Measurements from ENCODE around the gene ARHGAP33. TPM values are rescaled to one million over a fixed set of nuclear protein-coding genes. Genes with fewer than 3 reads are reported as not detected.

The ARHGAP33 gene
- total and polyA plus RNA-seq, 10 donors, result 3.1 to 25.2 (median 12.6) TPM

- Histone ChIP-seq H3K9me3 (no peaks in the 10 kb centered on the region), H3K4me1 (peaks cover 0 to 17% (median 2%) of the 10 kb centered on the region in 6 donors), H3K4me3 (no peak overlapping the region), H3K27ac (peak overlapping the region in 1 of 8 donors; percentile 6), H3K27me3 (replicated peaks in 1 of 7) (no peaks in the 10 kb centered on the region), H3K36me3 (peaks cover 0 to 100% (median 100%) of the 10 kb centered on the region in 6 donors)
- 90 to 93% (median 91%) methylated on average over 21 to 35 of the region's 35 CpGs for WGBS, 5 donors
- DNase-seq, result no peak
- TF ChIP-seq, protein P1, sequence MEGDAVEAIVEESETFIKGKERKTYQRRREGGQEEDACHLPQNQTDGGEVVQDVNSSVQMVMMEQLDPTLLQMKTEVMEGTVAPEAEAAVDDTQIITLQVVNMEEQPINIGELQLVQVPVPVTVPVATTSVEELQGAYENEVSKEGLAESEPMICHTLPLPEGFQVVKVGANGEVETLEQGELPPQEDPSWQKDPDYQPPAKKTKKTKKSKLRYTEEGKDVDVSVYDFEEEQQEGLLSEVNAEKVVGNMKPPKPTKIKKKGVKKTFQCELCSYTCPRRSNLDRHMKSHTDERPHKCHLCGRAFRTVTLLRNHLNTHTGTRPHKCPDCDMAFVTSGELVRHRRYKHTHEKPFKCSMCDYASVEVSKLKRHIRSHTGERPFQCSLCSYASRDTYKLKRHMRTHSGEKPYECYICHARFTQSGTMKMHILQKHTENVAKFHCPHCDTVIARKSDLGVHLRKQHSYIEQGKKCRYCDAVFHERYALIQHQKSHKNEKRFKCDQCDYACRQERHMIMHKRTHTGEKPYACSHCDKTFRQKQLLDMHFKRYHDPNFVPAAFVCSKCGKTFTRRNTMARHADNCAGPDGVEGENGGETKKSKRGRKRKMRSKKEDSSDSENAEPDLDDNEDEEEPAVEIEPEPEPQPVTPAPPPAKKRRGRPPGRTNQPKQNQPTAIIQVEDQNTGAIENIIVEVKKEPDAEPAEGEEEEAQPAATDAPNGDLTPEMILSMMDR (IDR thresholded peaks at IDR 0.05 in 8 of 11, conservative IDR thresholded peaks at IDR 0.05 in 3 of 11), result no peak
- TF ChIP-seq POLR2AphosphoS5 (IDR thresholded peaks at IDR 0.05) (peak in 2 of 3 donors; percentile 21 to 45), POLR2A (IDR thresholded peaks at IDR 0.05) (no peak)
- intact Hi-C loops (cut with DNase I; ENCODE audit: low total_unique reads), result no loop called here
Observed at GRCh38 chr19:35733180-35734125, 41.9 kb upstream of the ARHGAP33 start.

GRCh38 chr19:35734273-35734672, 41.1 kb upstream of the ARHGAP33 start:
- H3K27me3 ChIP-seq (replicated peaks in 1 of 7), result no peaks in the 10 kb centered on the region
- no peak overlapping the region for H3K4me3 ChIP-seq
- no peak for DNase-seq
- peaks cover 0 to 25% (median 4%) of the 10 kb centered on the region in 6 donors for H3K4me1 ChIP-seq
- H3K27ac ChIP-seq, result peak overlapping the region in 1 of 8 donors; percentile 6
- peaks cover 0 to 100% (median 99%) of the 10 kb centered on the region in 6 donors for H3K36me3 ChIP-seq
- TF ChIP-seq POLR2AphosphoS5 (IDR thresholded peaks at IDR 0.05) (peak in 2 of 3 donors; percentile 24 to 55), POLR2A (IDR thresholded peaks at IDR 0.05) (no peak)
- intact Hi-C loops (cut with DNase I; ENCODE audit: low total_unique reads), result no loop called here
- H3K9me3 ChIP-seq, result no peaks in the 10 kb centered on the region
- WGBS, 5 donors, result 93 to 98% (median 96%) methylated on average over 8 of the region's 8 CpGs

- peaks cover 3 to 31% (median 10%) of the 10 kb centered on the region in 6 donors for H3K4me1 ChIP-seq
- H3K27me3 ChIP-seq (replicated peaks in 1 of 7), result no peaks in the 10 kb centered on the region
Observed at GRCh38 chr19:35734889-35735288, 40.5 kb upstream of the ARHGAP33 start.

GRCh38 chr19:35736913-35737886, 38.2 kb upstream of the ARHGAP33 start:
- intact Hi-C loops (cut with DNase I; ENCODE audit: low total_unique reads), result no loop called here
- TF ChIP-seq POLR2A (IDR thresholded peaks at IDR 0.05) (no peak), POLR2AphosphoS5 (IDR thresholded peaks at IDR 0.05) (peak in 2 of 3 donors; percentile 34 to 70)
- TF ChIP-seq, protein P1 (IDR thresholded peaks at IDR 0.05 in 8 of 11, conservative IDR thresholded peaks at IDR 0.05 in 3 of 11), result peak in 2 of 11 experiments; percentile 9 to 12
- DNase-seq, result no peak
- no peaks in the 10 kb centered on the region for H3K9me3 ChIP-seq
- H3K4me3 ChIP-seq, result no peak overlapping the region
- peaks cover 0 to 75% (median 72%) of the 10 kb centered on the region in 6 donors for H3K36me3 ChIP-seq
- WGBS, 5 donors, result 82 to 89% (median 85%) methylated on average over 15 to 22 of the region's 22 CpGs
- peaks cover 8 to 54% (median 29%) of the 10 kb centered on the region in 6 donors for H3K4me1 ChIP-seq
- peak overlapping the region in 2 of 8 donors; percentile 19 to 46 for H3K27ac ChIP-seq
- no peaks in the 10 kb centered on the region for H3K27me3 ChIP-seq (replicated peaks in 1 of 7)

More at GRCh38 chr19:35734889-35735288, 40.5 kb upstream of the ARHGAP33 start:
- Histone ChIP-seq H3K27ac (no peak overlapping the region), H3K36me3 (peaks cover 0 to 98% (median 95%) of the 10 kb centered on the region in 6 donors), H3K9me3 (no peaks in the 10 kb centered on the region), H3K4me3 (no peak overlapping the region)
- WGBS, 5 donors, result 88 to 96% (median 93%) methylated on average over 4 to 5 of the region's 5 CpGs
- TF ChIP-seq POLR2A (IDR thresholded peaks at IDR 0.05) (no peak), POLR2AphosphoS5 (IDR thresholded peaks at IDR 0.05) (no peak)
- TF ChIP-seq, protein P1 (IDR thresholded peaks at IDR 0.05 in 8 of 11, conservative IDR thresholded peaks at IDR 0.05 in 3 of 11), result no peak
- intact Hi-C loops (cut with DNase I; ENCODE audit: low total_unique reads), result no loop called here
- no peak for DNase-seq
